HG03439 (cell line): ENCODE data around the gene GNPDA1.
A peak's percentile ranks its signal among the peaks of the same experiment; 100 is the strongest.

Experiments
- ATAC-seq: cut with Tn5 transposase; IDR thresholded peaks from one replicate; pipeline ENCODE4 v1.9.1; 2021; ENCODE audit warnings: mild to moderate bottlenecking, moderate library complexity; ENCODE audit not compliant: unreplicated experiment

The GNPDA1 gene

GRCh38 chr5:141958113-141958512 lies 54.7 kb downstream of the GNPDA1 start, which contains the start of gene PCDH12:
Gene PCDH12, minus strand, starts transcription at chr5:141958202. Its CDS starts 351 bp downstream, at chr5:141957851.
- ATAC-seq, result no peak

GRCh38 chr5:141957367-141957996 lies 55.3 kb downstream of the GNPDA1 start:
- ATAC-seq, result no peak

- ATAC-seq, result no peak
Observed at GRCh38 chr5:141954194-141954593, 58.6 kb downstream of the GNPDA1 start.

GRCh38 chr5:141952020-141952419 lies 60.8 kb downstream of the GNPDA1 start:
- no peak for ATAC-seq

DNA sequence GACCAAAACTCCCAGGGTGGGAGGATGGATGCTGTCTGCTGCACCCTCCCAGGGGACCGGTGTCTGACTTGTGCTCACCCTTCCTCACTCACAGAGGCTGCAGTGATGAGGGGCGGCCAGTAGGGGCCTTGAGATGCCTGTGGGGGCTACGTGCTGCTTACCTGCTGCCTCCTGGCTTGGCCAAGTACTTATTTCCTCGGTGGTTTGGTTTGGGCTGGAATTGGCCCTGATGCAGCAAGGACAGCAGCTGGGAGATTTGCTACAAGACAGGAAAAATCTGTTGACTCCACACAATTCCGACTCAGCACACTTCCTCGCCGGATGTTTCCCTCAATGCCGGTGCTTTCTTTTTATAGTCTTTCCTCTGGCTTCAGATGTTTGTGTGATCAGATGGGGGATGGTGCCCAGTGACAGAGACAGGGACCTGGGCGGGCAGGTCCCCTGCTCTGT lies 61.5 kb downstream of the GNPDA1 start:
- ATAC-seq, result peak; percentile 74
